Liver (tissue), 9 donors: ENCODE data around the gene L2HGDH. TPM values are rescaled to one million over a fixed set of nuclear protein-coding genes. Genes with fewer than 3 reads are reported as not detected.
A peak's percentile ranks its signal among the peaks of the same experiment; 100 is the strongest.

Source experiments
- DNase-seq: peaks from one replicate; pipeline ENCODE4 v3.0.0-alpha.2; 2017; ENCODE audit warnings: low spot score
- H3K27ac ChIP-seq, 2 donors: one replicate each; pipeline ENCODE4 v1.7.0; 2013; ENCODE audit warnings: inconsistent platforms in 2 of 2, low read length in 2 of 2, control low read depth in 1 of 2, low read depth in 1 of 2, mild to moderate bottlenecking in 1 of 2
- H3K27me3 ChIP-seq, 4 donors: one replicate each; pipeline versions ENCODE4 v1.6.1 to v1.7.0; 2013; ENCODE audit warnings: low read length in 3 of 4, inconsistent platforms in 1 of 4, mild to moderate bottlenecking in 1 of 4, moderate library complexity in 1 of 4; ENCODE audit not compliant: control insufficient read depth in 4 of 4, insufficient read depth in 4 of 4
- H3K36me3 ChIP-seq, 4 donors: one replicate each; pipeline versions ENCODE4 v1.6.1 to v1.7.0; 2013; ENCODE audit warnings: low read length in 3 of 4, mild to moderate bottlenecking in 3 of 4, low read depth in 1 of 4, moderate library complexity in 1 of 4; ENCODE audit not compliant: control insufficient read depth in 4 of 4, insufficient read depth in 3 of 4
- H3K4me1 ChIP-seq, 4 donors: one replicate each; pipeline versions ENCODE4 v1.6.1 to v1.7.0; 2013; ENCODE audit warnings: low read length in 3 of 4, mild to moderate bottlenecking in 3 of 4, moderate library complexity in 1 of 4; ENCODE audit not compliant: control insufficient read depth in 4 of 4, insufficient read depth in 4 of 4
- H3K4me3 ChIP-seq, 3 donors: one replicate each; pipeline versions ENCODE4 v1.6.1 to v1.7.0; 2013; ENCODE audit warnings: low read length in 3 of 3, control low read depth in 1 of 3, low read depth in 1 of 3, mild to moderate bottlenecking in 1 of 3
- H3K9ac ChIP-seq, 2 donors: one replicate each; pipeline ENCODE4 v1.7.0; 2013; ENCODE audit warnings: low read length in 2 of 2, mild to moderate bottlenecking in 2 of 2, moderate library complexity in 2 of 2, control low read depth in 1 of 2, low read depth in 1 of 2
- H3K9me3 ChIP-seq, 4 donors: one replicate each; pipeline versions ENCODE4 v1.6.1 to v1.7.0; 2013; ENCODE audit warnings: low read length in 3 of 4; ENCODE audit not compliant: control insufficient read depth in 4 of 4
- ATF3 ChIP-seq: IDR thresholded peaks from 2 replicates; pipeline ENCODE4 v1.6.1; 2016; ENCODE audit warnings: antibody characterized with exemption
- CTCF ChIP-seq: fragments of 150-350 bp; IDR thresholded peaks from 2 replicates; pipeline ENCODE4 v1.5.1; 2017; ENCODE audit warnings: improper control_type of control experiment, low read depth, low read length; ENCODE audit not compliant: missing input control
- EGR1 ChIP-seq, 2 donors: IDR thresholded peaks; 2 replicates each; pipeline ENCODE4 v1.6.1; 2016 to 2018; ENCODE audit warnings: antibody characterized with exemption in 2 of 2, low read depth in 2 of 2
- FOXA1 ChIP-seq: IDR thresholded peaks from 2 replicates; pipeline ENCODE4 v1.6.1; 2016; ENCODE audit warnings: antibody characterized with exemption
- FOXA2 ChIP-seq: IDR thresholded peaks from 2 replicates; pipeline ENCODE4 v1.6.1; 2016; ENCODE audit warnings: antibody characterized with exemption
- GABPA ChIP-seq, 2 donors: IDR thresholded peaks in 1 of 2; conservative IDR thresholded peaks in 1 of 2; 2 replicates each; pipeline ENCODE4 v1.6.1; 2016; ENCODE audit warnings: antibody characterized with exemption in 2 of 2, mild to moderate bottlenecking in 1 of 2, moderate library complexity in 1 of 2
- HNF4A ChIP-seq, 2 donors: conservative IDR thresholded peaks; 2 replicates each; pipeline ENCODE4 v1.6.1; 2016; ENCODE audit warnings: antibody characterized with exemption in 2 of 2, mild to moderate bottlenecking in 2 of 2
- HNF4G ChIP-seq: IDR thresholded peaks from 2 replicates; pipeline ENCODE4 v1.6.1; 2016; ENCODE audit warnings: antibody characterized with exemption
- JUND ChIP-seq, 2 donors: IDR thresholded peaks; 2 replicates each; pipeline ENCODE4 v1.6.1; 2016; ENCODE audit warnings: antibody characterized with exemption in 2 of 2
- NR2F2 ChIP-seq: IDR thresholded peaks from 2 replicates; pipeline ENCODE4 v1.6.1; 2016; ENCODE audit warnings: antibody characterized with exemption
- RAD21 ChIP-seq, 2 donors: IDR thresholded peaks; 2 replicates each; pipeline ENCODE4 v1.6.1; 2016; ENCODE audit warnings: antibody characterized with exemption in 2 of 2, mild to moderate bottlenecking in 2 of 2
- REST ChIP-seq: IDR thresholded peaks from 2 replicates; pipeline ENCODE4 v1.6.1; 2016; ENCODE audit warnings: antibody characterized with exemption, mild to moderate bottlenecking
- RXRA ChIP-seq, 2 donors: IDR thresholded peaks; 2 replicates each; pipeline ENCODE4 v1.6.1; 2017 to 2018; ENCODE audit warnings: antibody characterized with exemption in 2 of 2, mild to moderate bottlenecking in 1 of 2
- SP1 ChIP-seq: IDR thresholded peaks from 2 replicates; pipeline ENCODE4 v1.6.1; 2018; ENCODE audit warnings: antibody characterized with exemption, mild to moderate bottlenecking
- TAF1 ChIP-seq: conservative IDR thresholded peaks from 2 replicates; pipeline ENCODE4 v1.6.1; 2016; ENCODE audit warnings: antibody characterized with exemption, mild to moderate bottlenecking
- YY1 ChIP-seq: IDR thresholded peaks from 2 replicates; pipeline ENCODE4 v1.6.1; 2016; ENCODE audit warnings: antibody characterized with exemption, mild to moderate bottlenecking
- ZBTB33 ChIP-seq: IDR thresholded peaks from 2 replicates; pipeline ENCODE4 v1.6.1; 2016; ENCODE audit warnings: antibody characterized with exemption
- WGBS: extraction: QIAGEN DNeasy Blood & Tissue Kit; methylation state at CpG from one replicate; pipeline ENCODE4 v1.1.7; 2013; 5-methylcytosine and 5-hydroxymethylcytosine counted together
- polyA plus RNA-seq, 2 donors: library from polyadenylated mRNA; stranded (reverse) in 1 of 2; unstranded in 1 of 2; fragments of 200-250 nt in 1 of 2; fragments of >200 nt in 1 of 2; fragmentation: Nextera tagmentation in 1 of 2; extraction: Ambion mirVana in 1 of 2; gene quantifications; one replicate each; pipeline versions ENCODE4 v1.2.1 to v1.2.3, GENCODE V29; 2013 to 2015
- total RNA-seq, 2 donors: library from RNA; depleted of rRNA; stranded (reverse); fragments of >200 nt; gene quantifications; one replicate each; pipeline ENCODE4 v1.2.3, GENCODE V29; 2014
- donor health status: healthy.
- donor health status: healthy.
- donor health status: healthy.
- donor health status: healthy.
- donor health status: healthy.

The L2HGDH gene
- total and polyA plus RNA-seq, 4 donors, result 3.8 to 9.0 (median 5.4) TPM

- Histone ChIP-seq H3K4me3 (no peak overlapping the region), H3K4me1 (peaks cover 0 to 10% (median 4%) of the 10 kb centered on the region in 4 donors), H3K9ac (no peak overlapping the region), H3K27ac (no peak overlapping the region), H3K36me3 (no peaks in the 10 kb centered on the region), H3K27me3 (no peaks in the 10 kb centered on the region), H3K9me3 (no peaks in the 10 kb centered on the region)
- TF ChIP-seq YY1, result no peak
- TF ChIP-seq FOXA1, result no peak
- TF ChIP-seq HNF4A (conservative IDR thresholded peaks at IDR 0.05), result no peak
- TF ChIP-seq GABPA (IDR thresholded peaks at IDR 0.05 in 1 of 2, conservative IDR thresholded peaks at IDR 0.05 in 1 of 2), result no peak
- no peak for TF ChIP-seq FOXA2
- TF ChIP-seq CTCF, result no peak
- TF ChIP-seq RAD21 (IDR thresholded peaks at IDR 0.05), result no peak
- no peak for TF ChIP-seq TAF1
- TF ChIP-seq ZBTB33, result no peak
- no peak for TF ChIP-seq RXRA (IDR thresholded peaks at IDR 0.05)
- TF ChIP-seq NR2F2, result no peak
- no peak for TF ChIP-seq ATF3
- TF ChIP-seq SP1, result no peak
- TF ChIP-seq REST, result no peak
- TF ChIP-seq EGR1 (IDR thresholded peaks at IDR 0.05; ENCODE audit: low read depth in 2 of 2), result no peak
- no peak for TF ChIP-seq JUND (IDR thresholded peaks at IDR 0.05)
- no peak for TF ChIP-seq HNF4G
- peak; percentile 71 for DNase-seq
- WGBS, result 92% methylated on average over 7 of the region's 7 CpGs
These were observed 32.2 kb upstream of the L2HGDH start for GRCh38 chr14:50344116-50344775.
